IPS DF 4.7 (cell line): ENCODE measurements around the gene SLIT3.

ENCODE experiments used
- DNase-seq: peaks from one replicate; pipeline ENCODE4 v3.0.0-alpha.2; 2013; ENCODE audit warnings: low spot score; ENCODE audit errors: extremely low read depth

Gene SLIT3

DNA sequence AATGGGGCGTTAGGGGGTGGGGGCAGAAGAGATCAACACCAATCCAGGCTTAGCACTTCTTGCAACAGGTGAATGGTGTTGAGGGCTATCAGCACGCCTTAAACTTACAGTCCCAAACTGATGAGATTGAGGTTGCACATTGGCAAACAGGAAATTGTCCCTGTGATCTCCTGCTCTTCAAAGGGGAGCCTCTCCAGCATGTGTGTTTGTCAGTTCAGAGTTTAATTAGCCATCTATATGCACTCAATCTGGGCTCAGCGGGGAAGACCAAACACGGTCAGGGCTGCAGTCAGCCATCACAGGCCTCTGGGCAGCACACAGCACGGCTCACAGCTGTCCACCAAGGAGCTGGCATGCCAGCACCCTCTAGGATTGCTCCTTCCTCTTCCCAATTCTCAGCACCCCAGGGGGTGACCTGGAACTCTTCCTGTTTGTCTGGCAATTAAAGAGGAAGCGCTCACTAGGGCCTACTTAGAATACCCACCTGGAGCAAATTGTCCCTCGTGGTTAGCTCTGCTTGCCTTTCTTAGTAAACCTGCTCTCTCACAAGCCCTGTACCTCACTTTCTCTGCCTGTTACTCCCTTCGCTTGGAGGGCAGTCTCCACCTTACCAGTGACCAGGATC, 217.4 kb downstream of the SLIT3 start:
- DNase-seq: no peak

DNA sequence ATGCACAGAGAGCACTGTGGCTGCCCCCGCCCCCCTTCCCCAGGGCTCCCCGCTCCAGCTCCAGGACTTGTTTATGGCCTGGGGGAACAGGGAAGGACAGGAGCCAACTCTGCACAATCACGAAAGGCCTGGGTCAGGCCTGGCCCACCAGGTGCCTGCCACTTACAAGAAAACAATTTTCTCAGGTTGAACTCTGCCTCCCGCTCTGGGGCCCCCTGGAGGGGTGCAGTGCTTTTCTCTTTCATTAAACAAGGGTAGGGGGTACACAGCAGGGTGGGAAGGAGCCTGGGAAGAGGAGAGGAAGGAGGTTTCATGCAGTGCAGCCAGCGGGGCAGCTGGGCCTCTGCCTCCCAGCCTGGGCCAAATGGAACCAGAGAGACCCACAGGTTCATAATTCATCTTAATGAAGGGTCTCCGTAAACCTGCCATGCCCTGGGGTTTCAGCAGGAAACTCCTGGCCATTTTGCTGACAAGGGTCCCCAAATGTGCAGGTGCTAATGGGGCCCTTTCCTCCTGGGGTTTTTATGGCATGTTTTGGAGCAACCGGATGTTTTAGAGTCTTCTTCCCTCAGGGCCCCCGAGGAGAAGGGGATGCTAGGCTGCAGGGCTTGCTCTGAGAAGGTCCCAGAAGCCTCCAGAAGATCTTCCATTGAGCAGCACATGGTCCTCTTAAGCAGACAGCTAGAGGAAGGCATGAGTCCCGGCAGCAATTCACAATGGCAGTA, 219.8 kb downstream of the SLIT3 start:
- no peak for DNase-seq

DNA sequence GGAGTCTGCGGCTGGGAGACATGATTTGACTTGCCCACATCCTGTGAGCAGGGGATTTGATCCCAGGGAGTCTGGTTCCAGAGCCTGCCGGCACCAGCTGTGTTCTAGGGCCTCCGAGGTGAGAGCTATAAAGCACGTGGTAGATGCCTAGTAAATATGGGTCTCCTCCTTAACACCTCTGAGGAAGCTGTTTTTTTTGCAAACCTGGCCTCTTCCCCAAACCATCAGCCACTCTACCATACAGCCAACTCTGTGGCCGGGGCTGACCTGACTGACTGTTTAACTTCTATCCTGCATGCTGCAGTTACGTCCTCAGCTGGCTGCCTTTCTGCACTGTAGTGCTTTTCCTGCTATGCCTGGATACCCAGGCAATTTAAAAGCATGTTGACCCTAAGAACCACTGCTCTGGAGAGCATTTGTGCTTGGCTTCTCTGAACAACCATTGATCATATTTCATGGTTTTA, 220.5 kb downstream of the SLIT3 start:
- no peak for DNase-seq

DNA sequence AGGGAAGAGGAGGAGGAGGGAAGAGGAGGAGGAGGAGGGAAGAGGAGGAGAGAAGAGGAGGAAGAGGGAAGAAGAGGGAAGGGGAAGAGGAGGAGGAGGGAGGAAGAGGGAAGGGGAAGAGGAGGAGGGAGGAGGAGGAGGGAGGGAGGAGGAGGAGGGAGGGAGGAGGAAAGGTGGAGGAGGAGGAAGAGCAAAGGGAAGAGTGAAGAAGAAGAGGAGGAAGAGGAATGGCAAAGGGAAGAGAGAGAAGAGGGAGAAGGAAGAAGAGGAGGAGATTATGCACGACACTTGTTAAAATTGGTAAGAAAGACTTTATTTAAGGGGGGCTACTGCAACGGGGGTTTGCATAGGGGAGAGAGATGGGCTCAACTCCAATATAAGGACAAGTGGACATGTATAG, 221.2 kb downstream of the SLIT3 start:
- DNase-seq: no peak

DNA sequence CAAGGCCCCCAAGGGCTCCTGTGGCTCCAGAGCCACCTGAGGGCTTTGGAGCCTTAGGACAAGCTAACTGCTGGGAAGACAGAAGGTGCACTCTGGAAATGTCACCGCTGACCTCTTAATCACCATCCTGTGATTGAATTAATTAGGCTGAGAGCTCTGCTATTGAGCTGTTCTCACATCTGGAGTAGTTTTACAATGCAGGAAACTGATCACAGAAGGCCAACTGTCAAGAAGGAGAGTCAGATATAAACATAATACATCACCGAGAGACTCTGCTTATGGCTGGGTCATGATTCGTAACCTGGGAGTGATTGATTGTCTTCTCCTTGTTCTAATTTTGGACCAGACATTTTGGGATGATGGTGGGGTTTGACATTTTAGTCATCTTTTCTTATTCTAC, 226.1 kb downstream of the SLIT3 start:
- no peak for DNase-seq

DNA sequence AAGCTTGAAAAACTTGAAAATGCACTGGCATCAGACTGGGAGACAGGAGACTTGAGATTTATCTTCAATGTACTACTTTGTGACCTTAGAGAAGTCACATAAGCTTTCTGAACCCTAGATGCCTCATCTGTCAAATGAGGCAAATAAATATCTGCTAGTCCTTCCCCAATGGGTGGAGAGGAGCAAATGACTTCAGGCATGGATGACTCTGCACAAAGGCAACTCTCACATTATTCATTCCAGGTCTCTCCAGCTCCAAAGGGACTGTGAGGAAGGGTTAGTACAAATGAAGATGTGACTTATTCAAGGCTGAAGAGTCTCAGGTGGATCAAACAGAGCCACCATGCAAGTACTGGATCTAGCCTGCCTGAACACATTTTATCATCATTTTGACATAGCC, 228.7 kb downstream of the SLIT3 start:
- no peak for DNase-seq

DNA sequence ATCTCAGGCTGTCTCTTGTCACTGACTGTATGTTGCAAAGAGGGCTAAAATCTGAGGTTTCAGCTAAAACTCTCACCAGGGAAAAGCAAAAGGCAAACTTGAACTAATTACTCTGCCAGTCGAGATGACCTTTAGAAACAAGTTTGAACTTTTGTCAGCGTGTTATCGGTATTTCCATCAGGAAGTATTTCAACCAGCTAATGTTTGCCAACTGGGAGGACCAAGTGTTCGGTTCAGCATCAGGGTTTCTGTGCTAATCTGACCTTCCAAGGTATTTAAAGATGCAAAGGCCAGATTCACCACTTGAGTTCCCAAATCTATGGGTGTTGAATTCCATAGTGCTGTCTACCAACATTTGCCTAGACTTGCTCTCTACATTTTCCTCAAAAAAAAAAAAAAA, 230.5 kb downstream of the SLIT3 start:
- no peak for DNase-seq

DNA sequence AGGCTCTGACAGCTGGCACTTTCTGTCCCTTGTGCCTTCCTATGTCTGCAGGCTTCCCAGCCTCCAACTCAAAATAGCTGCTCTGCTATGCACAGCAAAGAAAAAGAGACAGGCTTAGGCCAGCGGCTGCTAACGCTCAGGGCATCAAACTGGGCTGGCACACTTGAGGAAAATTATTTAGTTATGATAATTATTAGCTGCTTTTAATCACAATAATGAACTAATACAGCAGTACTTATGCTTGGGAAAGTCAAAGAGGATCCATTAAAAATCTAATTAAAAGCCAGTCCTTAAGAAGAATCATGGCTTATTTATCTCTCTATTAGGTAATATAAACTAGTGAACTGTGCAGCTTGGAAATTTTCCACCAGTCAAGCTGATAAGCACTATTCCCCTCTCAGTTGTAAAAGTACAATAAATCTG, 233.2 kb downstream of the SLIT3 start:
- DNase-seq: no peak

DNA sequence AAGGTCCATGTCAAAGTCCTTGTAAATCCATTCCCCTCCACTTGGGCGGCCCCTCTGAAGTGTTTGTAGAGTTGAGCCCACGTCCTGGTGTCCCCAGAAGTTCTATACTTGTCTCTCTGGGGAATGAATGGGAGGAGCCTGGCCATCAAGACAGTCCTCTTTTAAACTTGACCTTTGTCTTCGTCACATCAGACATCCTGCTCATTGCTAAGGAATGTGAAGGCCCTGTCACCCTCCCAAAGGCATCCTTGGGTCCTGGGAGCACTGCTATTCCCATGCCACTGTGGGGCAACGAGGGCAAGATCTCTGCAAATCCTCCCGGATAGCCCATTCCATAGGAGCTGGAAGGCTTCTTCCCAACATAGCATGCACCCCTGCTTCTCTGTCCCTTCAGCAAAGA, 235.5 kb downstream of the SLIT3 start:
- no peak for DNase-seq

DNA sequence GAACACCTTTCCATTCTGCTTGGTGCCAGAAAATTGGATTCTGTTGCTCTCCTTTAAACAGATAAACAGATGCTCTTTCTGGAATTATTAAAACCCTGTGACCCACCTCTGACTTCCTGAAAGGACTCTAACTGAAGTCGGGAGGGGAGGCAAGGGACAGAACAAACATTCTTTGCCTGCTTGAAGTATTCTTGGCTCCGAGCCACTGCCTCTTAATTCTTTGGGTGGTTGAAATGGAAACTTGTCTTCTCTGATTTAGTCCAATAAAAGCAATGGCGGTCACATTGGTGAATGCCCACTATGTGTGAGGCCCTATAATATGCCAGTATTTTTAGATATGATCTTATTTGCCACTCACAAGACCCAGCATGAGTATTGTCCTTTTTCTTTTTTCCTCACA, 236.8 kb downstream of the SLIT3 start:
- DNase-seq: no peak

DNA sequence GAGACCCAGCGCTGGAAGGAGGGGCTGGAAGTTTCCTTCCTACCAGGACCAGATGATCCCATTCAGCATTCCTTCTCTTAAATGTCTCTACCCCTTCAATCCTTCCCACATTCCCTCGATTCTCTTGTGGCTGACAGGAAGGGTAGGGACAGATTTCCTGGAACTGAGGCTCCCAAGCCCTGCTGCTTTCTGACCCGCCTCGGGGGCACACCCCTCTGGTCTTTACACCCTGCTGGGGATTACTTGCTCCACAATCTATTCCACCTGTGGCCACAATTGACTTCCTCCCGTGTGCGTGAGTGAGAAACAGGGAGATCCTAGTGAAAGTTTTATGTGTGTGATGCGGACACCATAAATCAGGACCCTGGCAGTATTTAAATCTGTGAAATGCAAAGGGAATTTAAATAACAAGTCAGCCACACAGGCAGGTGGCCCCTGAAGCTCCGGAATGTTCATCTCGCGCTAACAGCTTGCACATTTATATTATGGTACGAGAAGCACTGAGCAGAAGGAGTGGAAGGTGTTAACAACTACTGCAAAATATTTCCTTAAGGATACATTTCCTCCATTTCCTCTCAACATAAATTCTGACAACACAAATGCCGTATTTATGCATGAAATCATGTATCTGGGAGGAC, 237.5 kb downstream of the SLIT3 start:
- DNase-seq: no peak

DNA sequence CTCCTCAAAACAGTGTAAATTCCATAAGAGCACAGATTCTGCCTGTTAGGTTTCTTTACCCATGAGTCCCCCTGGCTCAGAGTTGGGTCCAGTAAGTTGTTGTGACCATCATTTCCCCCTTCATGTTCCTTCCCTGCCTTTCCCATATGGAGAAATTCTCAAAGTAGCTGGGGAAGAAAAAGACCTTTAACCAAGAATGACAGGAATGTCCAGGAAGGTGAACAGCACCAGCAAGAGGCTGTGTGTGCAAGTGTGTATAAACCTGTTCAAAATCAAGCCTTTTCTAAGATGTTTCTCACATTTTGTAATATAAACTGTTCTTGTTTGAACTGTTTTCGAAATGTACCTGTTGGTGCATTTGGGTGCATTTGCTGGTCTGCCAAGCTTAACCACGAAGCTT, 238.2 kb downstream of the SLIT3 start:
- no peak for DNase-seq

DNA sequence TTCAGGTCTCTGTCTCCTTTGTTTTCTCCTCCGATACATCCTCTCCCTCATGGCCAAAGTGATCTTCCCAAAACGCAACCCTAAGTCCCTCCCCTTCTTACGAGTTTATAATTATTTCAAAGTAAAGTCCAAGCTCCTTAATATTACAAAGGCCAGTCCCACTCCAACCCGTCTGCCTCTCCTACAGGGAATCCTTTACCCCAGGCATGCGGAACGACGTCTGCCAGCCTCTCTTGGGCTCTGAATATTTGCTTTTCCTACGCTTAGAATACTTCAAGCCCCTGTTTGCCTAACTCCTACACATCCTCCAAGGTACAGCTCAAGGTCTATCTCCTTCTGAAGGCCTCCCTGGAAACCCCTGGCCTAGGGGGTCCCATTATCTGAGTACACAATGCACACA, 246.4 kb downstream of the SLIT3 start:
- no peak for DNase-seq

DNA sequence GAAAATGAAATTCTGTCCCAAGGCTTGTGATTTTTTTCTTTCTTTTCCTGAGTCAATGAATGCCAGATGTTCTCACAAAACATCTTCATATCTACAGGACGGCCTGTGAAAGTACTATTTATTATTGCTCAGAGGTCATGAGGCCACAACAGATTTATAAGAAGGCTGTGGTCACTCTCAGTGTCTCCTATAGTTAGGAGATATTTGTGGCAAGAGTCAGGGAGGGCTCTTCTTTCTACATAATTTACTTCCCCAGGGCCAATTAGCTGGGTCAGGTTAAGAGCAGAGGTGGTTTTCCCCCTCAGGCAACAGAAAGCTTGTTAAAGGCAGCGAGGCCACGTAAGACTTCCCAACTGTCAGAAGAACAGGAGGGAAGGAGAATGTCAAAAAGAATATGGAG, 248.7 kb downstream of the SLIT3 start:
- DNase-seq: no peak

DNA sequence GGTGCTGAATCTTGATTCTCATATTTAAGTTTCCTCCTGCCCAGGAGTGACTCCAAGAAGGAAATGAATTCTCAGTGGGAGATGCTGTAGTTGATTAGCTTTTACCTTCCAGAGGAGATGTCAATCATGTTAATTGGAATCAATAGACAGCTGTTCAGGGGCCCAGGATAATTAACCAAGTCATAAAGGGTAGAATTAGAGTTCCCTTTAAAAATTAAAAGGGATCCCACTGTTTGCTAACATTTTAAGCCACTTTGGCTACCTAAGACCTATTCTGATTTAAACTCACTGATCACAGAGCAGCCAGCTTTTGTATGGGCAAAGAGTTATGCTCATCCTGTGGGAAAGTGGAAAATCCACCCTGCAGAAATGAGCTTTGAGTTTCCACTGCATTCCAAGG, 249.6 kb downstream of the SLIT3 start:
- DNase-seq: no peak

DNA sequence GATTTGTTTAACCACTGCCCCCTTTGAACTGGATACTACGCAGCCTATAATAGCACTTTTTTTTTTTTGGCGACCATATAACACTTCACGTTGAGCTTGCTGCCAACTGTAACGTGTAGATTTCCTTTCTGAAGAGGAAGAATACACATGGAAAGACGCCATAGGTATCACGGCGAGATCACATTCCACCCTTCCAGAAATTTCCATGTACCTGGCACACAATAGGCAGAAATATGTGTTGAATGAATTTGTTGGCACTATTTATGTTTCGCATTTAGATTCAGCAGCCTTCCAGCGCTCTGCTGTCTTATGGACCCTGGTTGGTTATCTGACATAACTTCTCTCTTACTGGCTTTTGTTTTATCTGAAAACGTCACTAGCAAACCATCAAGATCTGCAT, 250.3 kb downstream of the SLIT3 start:
- DNase-seq: no peak

DNA sequence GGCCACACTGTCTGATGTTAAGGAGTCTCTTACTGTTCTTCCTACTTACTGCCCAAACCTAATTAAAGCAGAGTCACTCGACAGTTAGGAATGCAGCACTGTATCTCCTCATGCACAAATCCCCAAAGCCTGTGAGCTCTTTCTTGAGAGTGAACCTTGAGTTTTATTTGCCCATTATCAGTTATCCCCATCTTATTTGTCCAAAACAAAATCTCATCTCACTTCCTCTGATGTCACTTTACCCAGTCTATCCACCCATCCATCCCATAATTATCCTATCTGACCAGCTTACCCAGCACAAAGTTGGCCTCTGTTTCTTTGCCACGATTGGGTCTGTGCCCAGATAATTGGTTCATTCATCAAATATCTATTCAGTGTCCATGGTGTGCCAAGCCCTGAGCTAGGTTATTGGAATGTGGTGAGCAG, 250.8 kb downstream of the SLIT3 start:
- DNase-seq: no peak

DNA sequence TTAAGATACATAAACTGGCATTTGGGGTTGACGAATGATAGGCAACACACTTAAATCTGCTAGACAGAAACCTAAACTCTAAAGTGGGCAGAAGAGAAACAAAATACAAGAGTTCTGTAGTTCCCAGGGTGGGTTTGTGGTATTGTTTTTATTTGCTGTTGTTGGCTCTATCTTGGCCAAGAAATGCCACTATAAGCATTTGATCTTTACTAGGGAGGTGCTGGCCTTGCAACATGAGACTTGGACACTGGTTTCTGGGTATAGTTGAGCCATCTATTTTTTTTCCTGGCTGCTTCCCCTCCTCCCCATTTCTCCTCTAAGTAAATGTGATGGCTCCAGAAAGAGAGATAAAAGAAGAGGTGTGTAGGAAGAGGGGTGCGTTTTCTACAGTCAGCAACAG, 251.2 kb downstream of the SLIT3 start:
- no peak for DNase-seq

DNA sequence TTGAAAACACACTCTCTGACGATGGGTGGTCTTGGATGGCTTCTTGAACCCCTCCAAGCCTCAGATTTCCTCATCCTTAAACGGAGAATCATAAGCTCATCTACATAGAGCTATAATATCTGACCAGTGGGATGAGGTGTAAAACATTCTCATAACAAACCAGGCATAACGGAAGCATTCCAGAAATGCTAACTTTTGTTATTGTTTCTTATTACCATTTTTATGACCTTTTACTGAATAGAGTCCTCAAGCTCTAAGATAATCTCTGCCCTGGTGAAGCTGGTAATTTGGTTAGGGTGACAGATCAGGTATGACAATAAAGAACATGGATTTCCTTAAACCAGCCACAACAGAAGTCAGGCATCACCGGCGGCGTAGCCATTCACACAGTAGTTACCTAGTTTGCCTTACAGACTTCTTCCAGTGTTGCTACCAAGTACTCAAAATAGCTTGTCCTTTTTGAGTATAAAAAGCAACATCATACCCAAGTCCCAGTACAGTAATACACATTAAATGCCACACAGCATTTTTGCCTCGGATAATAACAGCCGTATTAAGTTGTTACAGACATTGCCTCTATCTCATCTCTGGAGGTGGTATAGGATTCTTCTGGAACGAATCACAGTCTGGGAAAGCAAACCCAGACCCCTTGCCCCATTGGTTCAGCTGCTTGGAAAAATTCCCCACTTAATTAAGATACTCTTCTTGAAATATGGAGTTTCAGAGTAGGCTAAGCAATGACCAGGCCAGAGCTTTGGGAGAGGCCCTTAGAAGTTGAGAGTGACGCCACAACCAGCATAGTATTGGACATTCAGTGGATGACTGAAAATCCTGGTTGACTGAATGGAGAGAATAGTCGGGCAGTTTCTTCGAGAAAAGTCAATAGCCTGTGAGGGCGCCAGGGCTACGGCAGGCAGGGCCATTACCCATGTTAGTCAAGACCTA, 252.5 kb downstream of the SLIT3 start:
- DNase-seq: no peak

DNA sequence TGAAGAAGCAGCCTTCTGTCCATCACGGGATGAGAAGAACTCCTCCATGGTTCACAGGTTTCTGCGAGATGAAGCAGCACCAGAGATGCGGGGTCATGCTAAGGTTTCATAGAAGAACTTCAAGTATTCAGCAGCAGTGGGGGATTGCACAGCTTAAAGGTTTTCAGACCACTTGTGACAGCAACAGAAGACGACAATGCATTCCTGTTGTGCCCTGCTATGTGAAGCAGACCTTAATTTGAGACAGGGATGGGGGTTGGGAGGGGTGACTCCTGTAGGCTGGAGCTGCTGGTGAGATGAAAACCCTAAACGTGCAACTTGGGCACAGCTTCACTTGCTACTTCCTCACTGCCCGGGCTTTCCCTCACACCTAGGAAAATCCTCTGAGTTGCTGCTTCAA, 256.0 kb downstream of the SLIT3 start:
- no peak for DNase-seq

DNA sequence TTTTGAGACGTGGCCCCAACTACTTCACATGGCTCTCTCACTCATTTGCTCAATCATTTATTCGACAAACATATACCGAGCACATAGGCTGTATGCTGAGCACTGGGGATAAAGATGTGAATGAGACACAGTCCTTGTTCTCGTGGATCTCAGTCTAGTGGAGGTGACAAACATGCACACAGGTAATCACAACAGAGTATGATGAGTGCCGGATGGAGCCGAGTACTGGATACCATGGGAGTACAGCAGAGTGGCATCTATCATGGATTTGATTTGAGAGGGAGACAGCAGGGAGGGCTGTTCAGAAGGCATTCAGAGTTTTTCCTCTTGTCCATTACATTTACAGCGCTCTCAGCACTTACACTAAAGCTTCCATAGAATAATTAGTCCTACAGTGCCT, 259.8 kb downstream of the SLIT3 start:
- no peak for DNase-seq

DNA sequence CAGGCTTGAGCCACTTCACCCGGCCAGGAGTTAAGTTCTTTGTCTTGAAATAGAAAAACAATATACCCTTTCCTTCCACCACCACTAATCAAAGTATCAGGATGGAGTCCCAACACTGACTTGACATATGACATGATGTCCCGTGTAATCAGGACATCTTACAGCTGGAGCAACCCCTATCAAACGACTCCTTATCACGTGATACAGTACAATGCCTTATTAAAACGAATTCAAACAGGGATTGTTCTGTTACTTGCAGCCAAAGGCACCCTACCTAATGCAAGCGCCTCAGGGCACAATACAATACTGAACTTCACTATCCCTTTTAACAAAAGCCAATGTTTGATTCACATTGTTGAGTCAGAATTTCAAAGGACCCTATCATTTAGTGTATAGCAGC, 261.3 kb downstream of the SLIT3 start:
- no peak for DNase-seq
